Measurements from ENCODE around the gene OTUD7B. TPM values are rescaled to one million over a fixed set of nuclear protein-coding genes. Genes with fewer than 3 reads are reported as not detected.

Gene OTUD7B
- total RNA-seq, 1 donor from 2014 or later: 29.5 TPM

- Histone ChIP-seq H3K4me3 (no peak overlapping the region), H3K27ac (no peak overlapping the region), H3K27me3 (ENCODE audit: low read depth) (no peaks in the 10 kb centered on the region), H3K36me3 (peaks cover 5% of the 10 kb centered on the region), H3K9me3 (no peaks in the 10 kb centered on the region), H3K4me1 (peaks cover 33% of the 10 kb centered on the region)
- TF ChIP-seq CTCF (IDR thresholded peaks at IDR 0.05): no peak
- intact Hi-C loops (cut with DNase I): no loop called here
- no peak for DNase-seq
- no peak for ATAC-seq
These were observed 77.3 kb downstream of the OTUD7B start for GRCh38 chr1:149933208-149933607.

- Histone ChIP-seq H3K27ac (no peak overlapping the region), H3K36me3 (peaks cover 5% of the 10 kb centered on the region), H3K9me3 (no peaks in the 10 kb centered on the region), H3K4me1 (peaks cover 28% of the 10 kb centered on the region), H3K4me3 (no peak overlapping the region), H3K27me3 (ENCODE audit: low read depth) (no peaks in the 10 kb centered on the region)
- ATAC-seq (no peak), DNase-seq (no peak)
- intact Hi-C loops (cut with DNase I): no loop called here
- TF ChIP-seq CTCF (IDR thresholded peaks at IDR 0.05): no peak
These were observed 78.1 kb downstream of the OTUD7B start for GRCh38 chr1:149932474-149932873.

- no peaks in the 10 kb centered on the region for H3K27me3 ChIP-seq (ENCODE audit: low read depth)
- H3K4me3 ChIP-seq: no peak overlapping the region
- intact Hi-C loops (cut with DNase I): no loop called here
- no peak overlapping the region for H3K27ac ChIP-seq
- TF ChIP-seq CTCF (IDR thresholded peaks at IDR 0.05): no peak
- no peak for DNase-seq
- H3K36me3 ChIP-seq: peaks cover 11% of the 10 kb centered on the region
- H3K4me1 ChIP-seq: peaks cover 28% of the 10 kb centered on the region
- ATAC-seq: no peak
- no peaks in the 10 kb centered on the region for H3K9me3 ChIP-seq
These were observed 79.2 kb downstream of the OTUD7B start for GRCh38 chr1:149931212-149931790.

GRCh38 chr1:149929856-149930255, 80.7 kb downstream of the OTUD7B start:
- Histone ChIP-seq H3K36me3 (peaks cover 26% of the 10 kb centered on the region), H3K27ac (peak overlapping the region; percentile 46), H3K9me3 (no peaks in the 10 kb centered on the region), H3K27me3 (ENCODE audit: low read depth) (no peaks in the 10 kb centered on the region), H3K4me3 (no peak overlapping the region), H3K4me1 (peaks cover 36% of the 10 kb centered on the region)
- ATAC-seq: no peak
- DNase-seq: no peak
- intact Hi-C loops (cut with DNase I): no loop called here
- TF ChIP-seq CTCF (IDR thresholded peaks at IDR 0.05): no peak

GRCh38 chr1:149928401-149928724, 82.2 kb downstream of the OTUD7B start:
- H3K36me3 ChIP-seq: peaks cover 40% of the 10 kb centered on the region
- ATAC-seq (no peak), DNase-seq (no peak)
- intact Hi-C loops (cut with DNase I): no loop called here
- no peak for TF ChIP-seq CTCF (IDR thresholded peaks at IDR 0.05)
- peak overlapping the region; percentile 99 for H3K4me3 ChIP-seq
- peaks cover 43% of the 10 kb centered on the region for H3K4me1 ChIP-seq
- H3K9me3 ChIP-seq: no peaks in the 10 kb centered on the region
- H3K27me3 ChIP-seq (ENCODE audit: low read depth): no peaks in the 10 kb centered on the region
- H3K27ac ChIP-seq: peak overlapping the region; percentile 98

Data from lower lobe of right lung (tissue), 2 donors.